SK-N-SH (cell line): ENCODE results near the gene TXNDC16.

ENCODE experiments used
- GATA2 ChIP-seq: sonication (generic); formaldehyde crosslinking; IDR thresholded peaks from 2 replicates; pipeline ENCODE4 v1.5.0; 2020; ENCODE audit warnings: mild to moderate bottlenecking, missing genetic modification reagents
- POLR2AphosphoS5 ChIP-seq: IDR thresholded peaks from 2 replicates; pipeline ENCODE4 v1.6.1; 2012; ENCODE audit warnings: low read depth, low read length
- TAF1 ChIP-seq: IDR thresholded peaks from 2 replicates; pipeline ENCODE4 v1.6.1; 2012; ENCODE audit warnings: low read depth, mild to moderate bottlenecking, low read length, moderate library complexity, borderline replicate concordance
- YY1 ChIP-seq: IDR thresholded peaks from 2 replicates; pipeline ENCODE4 v1.4.0; 2012; ENCODE audit warnings: low read depth, mild to moderate bottlenecking
- TF ChIP-seq, protein P1 (sequence below): fragments of 200-600 bp; sonication (generic); IDR thresholded peaks from 2 replicates; pipeline ENCODE4 v1.6.1; 2017; ENCODE audit warnings: antibody characterized with exemption, mild to moderate bottlenecking, moderate library complexity
- TF ChIP-seq, protein P2 (sequence below): IDR thresholded peaks from 2 replicates; pipeline ENCODE4 v1.6.1; 2012; ENCODE audit warnings: mild to moderate bottlenecking, low read depth, low read length, moderate library complexity

DNA sequence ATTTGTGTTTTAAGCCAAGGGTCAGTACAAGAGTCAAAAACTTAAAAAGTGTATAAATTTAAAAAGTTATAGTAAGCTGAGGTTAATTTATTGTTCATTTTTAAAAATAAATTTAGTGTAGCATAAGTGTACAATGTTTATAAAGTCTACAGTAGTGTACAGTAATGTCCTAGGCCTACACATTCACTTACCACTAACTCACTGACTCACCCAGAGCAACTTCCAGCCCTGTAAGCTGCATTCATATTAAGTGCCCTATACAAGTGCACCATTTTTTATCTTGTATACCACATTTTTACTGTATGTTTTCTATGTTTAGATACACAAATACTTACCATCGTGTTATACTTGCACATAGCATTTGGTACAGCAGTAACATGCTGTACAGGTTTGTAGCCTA lies 38.0 kb upstream of the TXNDC16 start:
- TF ChIP-seq, protein P1, sequence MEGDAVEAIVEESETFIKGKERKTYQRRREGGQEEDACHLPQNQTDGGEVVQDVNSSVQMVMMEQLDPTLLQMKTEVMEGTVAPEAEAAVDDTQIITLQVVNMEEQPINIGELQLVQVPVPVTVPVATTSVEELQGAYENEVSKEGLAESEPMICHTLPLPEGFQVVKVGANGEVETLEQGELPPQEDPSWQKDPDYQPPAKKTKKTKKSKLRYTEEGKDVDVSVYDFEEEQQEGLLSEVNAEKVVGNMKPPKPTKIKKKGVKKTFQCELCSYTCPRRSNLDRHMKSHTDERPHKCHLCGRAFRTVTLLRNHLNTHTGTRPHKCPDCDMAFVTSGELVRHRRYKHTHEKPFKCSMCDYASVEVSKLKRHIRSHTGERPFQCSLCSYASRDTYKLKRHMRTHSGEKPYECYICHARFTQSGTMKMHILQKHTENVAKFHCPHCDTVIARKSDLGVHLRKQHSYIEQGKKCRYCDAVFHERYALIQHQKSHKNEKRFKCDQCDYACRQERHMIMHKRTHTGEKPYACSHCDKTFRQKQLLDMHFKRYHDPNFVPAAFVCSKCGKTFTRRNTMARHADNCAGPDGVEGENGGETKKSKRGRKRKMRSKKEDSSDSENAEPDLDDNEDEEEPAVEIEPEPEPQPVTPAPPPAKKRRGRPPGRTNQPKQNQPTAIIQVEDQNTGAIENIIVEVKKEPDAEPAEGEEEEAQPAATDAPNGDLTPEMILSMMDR, result no peak
- TF ChIP-seq, protein P2, sequence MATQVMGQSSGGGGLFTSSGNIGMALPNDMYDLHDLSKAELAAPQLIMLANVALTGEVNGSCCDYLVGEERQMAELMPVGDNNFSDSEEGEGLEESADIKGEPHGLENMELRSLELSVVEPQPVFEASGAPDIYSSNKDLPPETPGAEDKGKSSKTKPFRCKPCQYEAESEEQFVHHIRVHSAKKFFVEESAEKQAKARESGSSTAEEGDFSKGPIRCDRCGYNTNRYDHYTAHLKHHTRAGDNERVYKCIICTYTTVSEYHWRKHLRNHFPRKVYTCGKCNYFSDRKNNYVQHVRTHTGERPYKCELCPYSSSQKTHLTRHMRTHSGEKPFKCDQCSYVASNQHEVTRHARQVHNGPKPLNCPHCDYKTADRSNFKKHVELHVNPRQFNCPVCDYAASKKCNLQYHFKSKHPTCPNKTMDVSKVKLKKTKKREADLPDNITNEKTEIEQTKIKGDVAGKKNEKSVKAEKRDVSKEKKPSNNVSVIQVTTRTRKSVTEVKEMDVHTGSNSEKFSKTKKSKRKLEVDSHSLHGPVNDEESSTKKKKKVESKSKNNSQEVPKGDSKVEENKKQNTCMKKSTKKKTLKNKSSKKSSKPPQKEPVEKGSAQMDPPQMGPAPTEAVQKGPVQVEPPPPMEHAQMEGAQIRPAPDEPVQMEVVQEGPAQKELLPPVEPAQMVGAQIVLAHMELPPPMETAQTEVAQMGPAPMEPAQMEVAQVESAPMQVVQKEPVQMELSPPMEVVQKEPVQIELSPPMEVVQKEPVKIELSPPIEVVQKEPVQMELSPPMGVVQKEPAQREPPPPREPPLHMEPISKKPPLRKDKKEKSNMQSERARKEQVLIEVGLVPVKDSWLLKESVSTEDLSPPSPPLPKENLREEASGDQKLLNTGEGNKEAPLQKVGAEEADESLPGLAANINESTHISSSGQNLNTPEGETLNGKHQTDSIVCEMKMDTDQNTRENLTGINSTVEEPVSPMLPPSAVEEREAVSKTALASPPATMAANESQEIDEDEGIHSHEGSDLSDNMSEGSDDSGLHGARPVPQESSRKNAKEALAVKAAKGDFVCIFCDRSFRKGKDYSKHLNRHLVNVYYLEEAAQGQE, result no peak
- TF ChIP-seq YY1 (no peak), TAF1 (no peak), GATA2 (CRISPR knock-in tag) (no peak), POLR2AphosphoS5 (no peak)
